Calu3 (cell line): ENCODE measurements around the gene EREG. TPM values are rescaled to one million over a fixed set of nuclear protein-coding genes. Genes with fewer than 3 reads are reported as not detected.

Experiments
- BruUV-seq: library from RNA; stranded (reverse); fragments of 400-500 nt; replicated peaks from 2 replicates; lab custom pipeline; 2021; lab: Mats Ljungman, UMichigan
- CTCF ChIA-PET: fragments of 300-600 bp; sonication (Branson Sonifier 250); formaldehyde crosslinking; loops from one replicate; lab custom pipeline; 2022; ENCODE audit warnings: antibody characterized with exemption; lab: Charles Lee
- DNase-seq: peaks from one replicate; pipeline ENCODE4 v3.0.0; 2022
- H3K27ac Mint-ChIP-seq: one replicate; pipeline ENCODE4 v1.8.0; 2022; ENCODE audit warnings: mixed read lengths; ENCODE audit not compliant: unreplicated experiment
- H3K27me3 Mint-ChIP-seq: one replicate; pipeline ENCODE4 v1.8.0; 2022; ENCODE audit warnings: mixed read lengths; ENCODE audit not compliant: unreplicated experiment
- H3K36me3 Mint-ChIP-seq: one replicate; pipeline ENCODE4 v1.8.0; 2022; ENCODE audit warnings: mild to moderate bottlenecking, moderate library complexity, mixed read lengths; ENCODE audit not compliant: insufficient read depth, unreplicated experiment
- H3K4me1 Mint-ChIP-seq: one replicate; pipeline ENCODE4 v1.8.0; 2022; ENCODE audit warnings: mild to moderate bottlenecking, low read depth, mixed read lengths; ENCODE audit not compliant: unreplicated experiment
- H3K4me3 Mint-ChIP-seq: one replicate; pipeline ENCODE4 v1.8.0; 2022; ENCODE audit warnings: mild to moderate bottlenecking, low read depth, moderate library complexity, mixed read lengths; ENCODE audit not compliant: unreplicated experiment
- H3K9me3 Mint-ChIP-seq: one replicate; pipeline ENCODE4 v1.8.0; 2022; ENCODE audit warnings: low read depth, mixed read lengths; ENCODE audit not compliant: unreplicated experiment
- intact Hi-C: fragments of 100-400 bp; cut with micrococcal nuclease; formaldehyde crosslinking; loops from one replicate; pipeline ENCODE4 v1.10.0; 2022; ENCODE audit not compliant: unreplicated experiment
- total RNA-seq: library from RNA; stranded (reverse); gene quantifications from 2 replicates; pipeline ENCODE4 v1.2.3, GENCODE V29; 2022
- TF ChIP-seq, protein P1 (sequence below): fragments of 200-600 bp; IDR thresholded peaks from one replicate; pipeline ENCODE4 v1.8.0; 2022; ENCODE audit warnings: antibody characterized with exemption; ENCODE audit not compliant: unreplicated experiment

EREG gene
- total RNA-seq, 1 experiment from 2014 or later = 422 TPM

DNA sequence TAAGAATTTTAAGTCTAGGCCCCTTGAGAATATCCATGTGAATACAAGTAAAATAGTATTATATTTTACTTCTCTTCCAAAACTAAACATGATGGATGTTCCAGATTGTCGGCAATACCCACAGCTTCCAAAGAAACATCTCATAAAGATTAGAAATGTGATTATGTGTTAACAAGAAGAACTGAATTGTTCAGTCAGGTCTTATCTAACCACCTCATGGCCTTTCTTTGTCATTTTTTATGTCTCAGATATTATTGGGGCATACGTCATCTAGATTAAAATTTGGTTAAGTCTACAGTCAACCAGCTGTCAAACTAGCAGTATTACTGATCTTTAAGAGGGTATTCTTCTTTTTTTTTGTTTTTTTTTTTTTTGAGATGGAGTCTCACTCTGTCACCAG lies 46.7 kb upstream of the EREG start:
- CTCF ChIA-PET = no interaction called here
- peaks cover 5% of the 10 kb centered on the region for H3K36me3 Mint-ChIP-seq
- H3K9me3 Mint-ChIP-seq = no peaks in the 10 kb centered on the region
- H3K27ac Mint-ChIP-seq = no peak overlapping the region
- TF ChIP-seq, protein P1, sequence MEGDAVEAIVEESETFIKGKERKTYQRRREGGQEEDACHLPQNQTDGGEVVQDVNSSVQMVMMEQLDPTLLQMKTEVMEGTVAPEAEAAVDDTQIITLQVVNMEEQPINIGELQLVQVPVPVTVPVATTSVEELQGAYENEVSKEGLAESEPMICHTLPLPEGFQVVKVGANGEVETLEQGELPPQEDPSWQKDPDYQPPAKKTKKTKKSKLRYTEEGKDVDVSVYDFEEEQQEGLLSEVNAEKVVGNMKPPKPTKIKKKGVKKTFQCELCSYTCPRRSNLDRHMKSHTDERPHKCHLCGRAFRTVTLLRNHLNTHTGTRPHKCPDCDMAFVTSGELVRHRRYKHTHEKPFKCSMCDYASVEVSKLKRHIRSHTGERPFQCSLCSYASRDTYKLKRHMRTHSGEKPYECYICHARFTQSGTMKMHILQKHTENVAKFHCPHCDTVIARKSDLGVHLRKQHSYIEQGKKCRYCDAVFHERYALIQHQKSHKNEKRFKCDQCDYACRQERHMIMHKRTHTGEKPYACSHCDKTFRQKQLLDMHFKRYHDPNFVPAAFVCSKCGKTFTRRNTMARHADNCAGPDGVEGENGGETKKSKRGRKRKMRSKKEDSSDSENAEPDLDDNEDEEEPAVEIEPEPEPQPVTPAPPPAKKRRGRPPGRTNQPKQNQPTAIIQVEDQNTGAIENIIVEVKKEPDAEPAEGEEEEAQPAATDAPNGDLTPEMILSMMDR = no peak
- no peak for DNase-seq
- peaks cover 15% of the 10 kb centered on the region for H3K4me1 Mint-ChIP-seq
- no peaks in the 10 kb centered on the region for H3K27me3 Mint-ChIP-seq
- intact Hi-C loops = no loop called here
- no peak overlapping the region for H3K4me3 Mint-ChIP-seq
- no TSS peak for BruUV-seq

GRCh38 chr4:74319470-74319869 lies 45.5 kb upstream of the EREG start:
- CTCF ChIA-PET = interaction anchor here (2.2 kb wide), 1 partner anchor 351 kb away, joined by 15 read pairs; no protein-coding TSS in a partner anchor
- Mint-ChIP-seq H3K4me3 (no peak overlapping the region), H3K9me3 (no peaks in the 10 kb centered on the region), H3K27me3 (no peaks in the 10 kb centered on the region), H3K36me3 (peaks cover 5% of the 10 kb centered on the region), H3K4me1 (peaks cover 15% of the 10 kb centered on the region), H3K27ac (no peak overlapping the region)
- no TSS peak for BruUV-seq
- DNase-seq = no peak
- TF ChIP-seq, protein P1 = no peak
- intact Hi-C loops = no loop called here

GRCh38 chr4:74320559-74321118 lies 44.3 kb upstream of the EREG start:
- CTCF ChIA-PET = interaction anchor here (0.6 to 2.2 kb wide), 3 partner anchors 45 to 350 kb away, joined by 3 to 15 read pairs (median 6); no protein-coding TSS in a partner anchor
- intact Hi-C loops = loop anchor here (1.0 to 10.0 kb wide), 7 partner anchors 37 to 964 kb away; partner anchors contain the start of genes AREG and BTC
- H3K4me3 Mint-ChIP-seq = peak overlapping the region; percentile 56
- peaks cover 5% of the 10 kb centered on the region for H3K36me3 Mint-ChIP-seq
- no peaks in the 10 kb centered on the region for H3K9me3 Mint-ChIP-seq
- no TSS peak for BruUV-seq
- TF ChIP-seq, protein P1 = peak; percentile 54
- H3K27ac Mint-ChIP-seq = peak overlapping the region; percentile 58
- DNase-seq = peak; percentile 85
- peaks cover 15% of the 10 kb centered on the region for H3K4me1 Mint-ChIP-seq
- no peaks in the 10 kb centered on the region for H3K27me3 Mint-ChIP-seq

DNA sequence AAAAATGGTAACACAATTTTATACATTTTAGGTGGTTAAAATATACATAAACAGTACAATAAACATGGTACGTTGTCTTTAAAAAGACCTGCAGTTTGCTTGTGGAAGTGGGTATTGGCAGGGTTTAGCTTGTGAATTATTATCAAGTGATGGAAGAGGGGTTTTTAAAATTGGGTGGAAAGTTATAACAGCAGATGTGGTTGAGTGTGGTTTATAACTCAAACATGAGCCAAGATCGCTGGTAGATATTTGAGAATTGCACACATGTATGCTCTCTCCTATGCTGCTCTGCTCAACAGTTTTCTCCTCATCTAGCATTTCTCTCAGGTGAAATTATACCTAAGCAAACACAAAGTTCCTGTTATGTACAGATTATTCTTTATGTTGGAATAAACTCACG lies 42.6 kb upstream of the EREG start:
- H3K36me3 Mint-ChIP-seq = peaks cover 5% of the 10 kb centered on the region
- BruUV-seq = no TSS peak
- CTCF ChIA-PET = interaction anchor here (1.0 kb wide), 1 partner anchor 41 kb away, joined by 3 read pairs; no protein-coding TSS in a partner anchor
- peaks cover 15% of the 10 kb centered on the region for H3K4me1 Mint-ChIP-seq
- H3K27ac Mint-ChIP-seq = no peak overlapping the region
- H3K9me3 Mint-ChIP-seq = no peaks in the 10 kb centered on the region
- intact Hi-C loops = loop anchor here (5.0 to 10.0 kb wide), 3 partner anchors 35 to 962 kb away; partner anchors contain the start of gene BTC
- DNase-seq = no peak
- H3K4me3 Mint-ChIP-seq = no peak overlapping the region
- H3K27me3 Mint-ChIP-seq = no peaks in the 10 kb centered on the region
- TF ChIP-seq, protein P1 = no peak
